Right atrium auricular region (tissue), 2 donors: ENCODE measurements around the gene NHLRC2. TPM values are rescaled to one million over a fixed set of nuclear protein-coding genes. Genes with fewer than 3 reads are reported as not detected.

Experiments
- DNase-seq: peaks from one replicate; pipeline ENCODE4 v3.0.0-alpha.2; 2019; ENCODE audit warnings: low spot score
- H3K27ac ChIP-seq, 2 donors: fragments of 200-600 bp; sonication (generic); 1 replicate in 1 of 2; 2 replicates in 1 of 2; pipeline ENCODE4 v1.5.1; 2016 to 2019
- H3K27me3 ChIP-seq, 2 donors: fragments of 200-600 bp; sonication (generic); one replicate each; pipeline versions ENCODE4 v1.5.1 to v1.6.0; 2017 to 2019
- H3K36me3 ChIP-seq: fragments of 200-600 bp; sonication (generic); one replicate; pipeline ENCODE4 v1.5.1; 2016
- H3K4me1 ChIP-seq, 2 donors: fragments of 200-600 bp; sonication (generic); one replicate each; pipeline versions ENCODE4 v1.5.1 to v1.6.0; 2017 to 2019
- H3K4me3 ChIP-seq, 2 donors: fragments of 200-600 bp; sonication (generic); 1 replicate in 1 of 2; 2 replicates in 1 of 2; pipeline ENCODE4 v1.5.1; 2017 to 2019; ENCODE audit warnings: mild to moderate bottlenecking in 1 of 2, moderate library complexity in 1 of 2
- H3K9me3 ChIP-seq, 2 donors: fragments of 200-600 bp; sonication (generic); one replicate each; pipeline ENCODE4 v1.5.1; 2019
- total RNA-seq, 2 donors: library from RNA; depleted of rRNA; stranded (reverse); fragments of >200 nt; gene quantifications; one replicate each; pipeline ENCODE4 v1.1.0, GENCODE V29; 2016
- TF ChIP-seq, protein P1 (sequence below), 2 donors: fragments of 200-600 bp; sonication (generic); IDR thresholded peaks; one replicate each; pipeline ENCODE4 v1.5.1; 2019; ENCODE audit warnings: antibody characterized with exemption in 2 of 2

The NHLRC2 gene
- total RNA-seq, 2 donors from 2014 or later, result 38.6 to 74.8 TPM

DNA sequence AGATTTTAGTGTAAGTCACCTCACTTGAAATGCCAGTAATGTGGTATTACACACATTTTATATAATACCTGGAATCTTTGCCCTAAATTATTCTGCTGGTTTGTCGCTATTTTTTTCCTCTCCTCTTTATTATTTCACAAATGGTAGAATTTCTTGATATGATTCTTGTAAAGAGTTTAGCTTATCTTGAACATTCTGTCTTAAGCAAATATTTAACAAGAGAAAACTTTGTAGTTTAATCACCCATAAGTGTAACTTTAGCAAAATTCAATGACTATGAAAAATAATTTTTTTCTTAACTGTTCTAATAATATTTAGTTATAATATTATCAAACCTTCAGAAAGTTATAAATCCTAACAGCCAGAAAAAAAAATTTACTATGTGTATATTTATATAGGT, 56.7 kb downstream of the NHLRC2 start:
- TF ChIP-seq, protein P1, sequence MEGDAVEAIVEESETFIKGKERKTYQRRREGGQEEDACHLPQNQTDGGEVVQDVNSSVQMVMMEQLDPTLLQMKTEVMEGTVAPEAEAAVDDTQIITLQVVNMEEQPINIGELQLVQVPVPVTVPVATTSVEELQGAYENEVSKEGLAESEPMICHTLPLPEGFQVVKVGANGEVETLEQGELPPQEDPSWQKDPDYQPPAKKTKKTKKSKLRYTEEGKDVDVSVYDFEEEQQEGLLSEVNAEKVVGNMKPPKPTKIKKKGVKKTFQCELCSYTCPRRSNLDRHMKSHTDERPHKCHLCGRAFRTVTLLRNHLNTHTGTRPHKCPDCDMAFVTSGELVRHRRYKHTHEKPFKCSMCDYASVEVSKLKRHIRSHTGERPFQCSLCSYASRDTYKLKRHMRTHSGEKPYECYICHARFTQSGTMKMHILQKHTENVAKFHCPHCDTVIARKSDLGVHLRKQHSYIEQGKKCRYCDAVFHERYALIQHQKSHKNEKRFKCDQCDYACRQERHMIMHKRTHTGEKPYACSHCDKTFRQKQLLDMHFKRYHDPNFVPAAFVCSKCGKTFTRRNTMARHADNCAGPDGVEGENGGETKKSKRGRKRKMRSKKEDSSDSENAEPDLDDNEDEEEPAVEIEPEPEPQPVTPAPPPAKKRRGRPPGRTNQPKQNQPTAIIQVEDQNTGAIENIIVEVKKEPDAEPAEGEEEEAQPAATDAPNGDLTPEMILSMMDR (IDR thresholded peaks at IDR 0.05), result no peak
- no peak for DNase-seq
- H3K4me3 ChIP-seq, result no peak overlapping the region
- H3K27me3 ChIP-seq, result no peaks in the 10 kb centered on the region
- no peaks in the 10 kb centered on the region for H3K4me1 ChIP-seq
- no peaks in the 10 kb centered on the region for H3K9me3 ChIP-seq
- no peak overlapping the region for H3K27ac ChIP-seq
- H3K36me3 ChIP-seq, result peaks cover 22% of the 10 kb centered on the region

DNA sequence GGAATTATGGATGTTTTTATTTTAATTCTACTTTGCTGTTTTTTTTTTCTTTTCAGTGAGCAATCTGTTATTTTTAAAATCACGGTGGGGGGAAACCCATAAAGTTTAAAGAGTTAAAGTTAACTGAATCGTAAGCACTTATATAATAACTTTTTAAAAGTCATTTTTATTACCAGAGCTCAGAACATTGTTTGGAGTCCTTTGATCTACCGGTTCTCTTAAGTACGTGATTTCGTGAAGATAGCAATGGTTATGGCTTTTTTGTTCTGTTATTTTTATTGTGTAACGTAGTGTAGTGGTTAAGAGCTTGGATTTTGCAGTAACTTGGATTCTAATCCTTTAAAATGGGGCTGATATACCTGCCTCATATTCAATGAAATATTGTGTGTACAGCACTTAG, 57.4 kb downstream of the NHLRC2 start:
- no peak for DNase-seq
- Histone ChIP-seq H3K9me3 (no peaks in the 10 kb centered on the region), H3K27ac (no peak overlapping the region), H3K27me3 (no peaks in the 10 kb centered on the region), H3K36me3 (peaks cover 17% of the 10 kb centered on the region), H3K4me1 (no peaks in the 10 kb centered on the region), H3K4me3 (no peak overlapping the region)
- TF ChIP-seq, protein P1 (IDR thresholded peaks at IDR 0.05), result no peak

DNA sequence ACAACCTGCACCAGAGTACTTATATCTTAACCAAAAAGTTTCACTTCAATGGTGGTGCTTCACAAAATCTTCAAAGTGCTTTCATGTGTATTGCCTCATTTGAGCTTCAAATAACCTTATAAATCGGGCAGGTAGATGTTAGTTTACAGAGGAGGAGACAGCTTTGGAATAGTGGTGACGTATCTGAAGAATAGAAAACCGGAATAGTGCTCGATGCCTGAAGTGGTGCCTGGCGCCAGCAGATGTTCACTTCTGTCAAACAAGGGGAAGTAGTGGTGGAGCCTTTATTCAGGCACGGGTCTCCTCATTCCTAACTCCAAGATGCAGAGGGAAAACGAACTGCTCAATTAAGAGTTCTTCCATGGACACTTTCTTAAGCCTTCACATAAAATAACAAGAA, 58.1 kb downstream of the NHLRC2 start:
- Histone ChIP-seq H3K27me3 (no peaks in the 10 kb centered on the region), H3K4me3 (no peak overlapping the region), H3K4me1 (no peaks in the 10 kb centered on the region), H3K9me3 (no peaks in the 10 kb centered on the region), H3K36me3 (peaks cover 11% of the 10 kb centered on the region), H3K27ac (no peak overlapping the region)
- no peak for DNase-seq
- TF ChIP-seq, protein P1 (IDR thresholded peaks at IDR 0.05), result no peak

DNA sequence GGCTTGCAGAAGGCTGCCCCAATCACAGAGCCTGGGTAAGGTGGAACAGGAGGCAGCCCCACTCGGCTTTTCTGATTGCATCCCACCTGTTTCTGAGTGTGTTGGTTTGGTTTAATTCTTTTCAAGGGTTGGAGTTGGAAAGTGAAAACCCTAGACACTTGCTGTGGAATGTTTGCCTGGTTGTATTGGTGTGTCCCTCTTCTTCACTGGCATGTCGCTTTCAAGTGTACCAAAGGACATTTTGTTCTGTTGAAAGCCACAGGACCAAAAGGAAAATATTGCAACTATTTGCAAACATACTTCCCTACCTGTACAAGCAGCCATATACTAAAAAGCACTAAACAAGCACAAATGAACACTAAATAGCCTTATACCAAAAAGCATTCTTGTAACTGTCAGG, 60.5 kb downstream of the NHLRC2 start:
- no peak for DNase-seq
- Histone ChIP-seq H3K4me1 (no peaks in the 10 kb centered on the region), H3K27ac (peak overlapping the region in 1 of 2 donors; percentile 52), H3K36me3 (no peaks in the 10 kb centered on the region), H3K4me3 (no peak overlapping the region), H3K9me3 (no peaks in the 10 kb centered on the region), H3K27me3 (no peaks in the 10 kb centered on the region)
- TF ChIP-seq, protein P1 (IDR thresholded peaks at IDR 0.05), result no peak

DNA sequence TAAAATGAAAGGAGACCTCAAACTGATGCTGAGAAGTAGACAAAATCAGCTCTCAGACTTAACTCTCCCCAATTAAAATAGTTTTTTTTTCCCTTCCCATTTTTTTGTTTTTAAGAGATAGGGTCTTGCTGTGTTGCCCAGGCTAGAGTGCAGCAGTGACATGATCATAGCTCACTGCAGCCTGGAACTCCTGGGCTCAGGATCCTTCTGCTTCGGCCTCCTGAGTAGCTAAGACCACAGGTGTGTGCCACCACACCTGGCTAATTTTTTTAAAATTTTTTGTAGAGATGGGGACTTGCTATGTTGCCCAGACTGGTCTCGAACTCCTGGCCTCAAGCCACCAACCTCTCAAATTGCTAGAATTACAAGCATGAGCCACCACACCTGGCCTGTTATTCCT, 61.1 kb downstream of the NHLRC2 start:
- Histone ChIP-seq H3K4me1 (no peaks in the 10 kb centered on the region), H3K9me3 (no peaks in the 10 kb centered on the region), H3K27ac (peak overlapping the region in 1 of 2 donors; percentile 52), H3K36me3 (no peaks in the 10 kb centered on the region), H3K4me3 (no peak overlapping the region), H3K27me3 (no peaks in the 10 kb centered on the region)
- TF ChIP-seq, protein P1 (IDR thresholded peaks at IDR 0.05), result no peak
- no peak for DNase-seq

DNA sequence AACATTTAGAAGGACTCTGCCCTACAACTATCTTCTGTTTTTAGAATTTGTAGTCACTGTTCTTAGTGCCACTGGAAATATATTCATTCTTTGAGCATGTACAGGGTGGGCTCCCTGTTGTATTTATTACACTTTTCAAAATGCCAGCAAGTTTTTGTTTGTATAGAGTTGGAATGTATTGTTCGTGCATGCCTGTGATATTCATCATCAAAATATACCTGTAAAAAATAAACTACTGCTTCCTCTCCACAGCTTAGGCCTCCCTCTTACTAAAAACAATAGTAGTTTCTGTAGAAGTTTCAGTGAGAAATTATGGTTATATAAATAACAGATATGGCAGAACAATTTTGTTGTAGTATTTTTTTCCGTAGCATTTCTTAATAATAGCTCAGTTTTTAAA, 61.6 kb downstream of the NHLRC2 start:
- H3K4me1 ChIP-seq, result no peaks in the 10 kb centered on the region
- peak overlapping the region in 1 of 2 donors; percentile 52 for H3K27ac ChIP-seq
- DNase-seq, result no peak
- TF ChIP-seq, protein P1 (IDR thresholded peaks at IDR 0.05), result no peak
- H3K4me3 ChIP-seq, result no peak overlapping the region
- H3K36me3 ChIP-seq, result no peaks in the 10 kb centered on the region
- H3K27me3 ChIP-seq, result no peaks in the 10 kb centered on the region
- no peaks in the 10 kb centered on the region for H3K9me3 ChIP-seq
